Astrocyte of the spinal cord (primary cell): ENCODE results near the gene AJAP1.

Source experiments
- DNase-seq: peaks from one replicate; pipeline ENCODE4 v3.0.0; 2011; ENCODE audit warnings: low read depth, low spot score
- H3K4me3 ChIP-seq: 2 replicates; pipeline ENCODE4 v1.5.1; 2011; ENCODE audit warnings: low read depth, mild to moderate bottlenecking, low read length, moderate library complexity
- CTCF ChIP-seq: IDR thresholded peaks from 2 replicates; pipeline ENCODE4 v1.5.1; 2012; ENCODE audit warnings: low read depth, mild to moderate bottlenecking, low read length, inconsistent platforms
- in situ Hi-C: cut with HindIII; loops from 2 replicates; pipeline ENCODE4 v1.10.0; 2017; ENCODE audit warnings: low sequenced_read_pairs

The AJAP1 gene

GRCh38 chr1:4677608-4678007, 23.2 kb downstream of the AJAP1 start:
- no peak for TF ChIP-seq CTCF
- no peak for DNase-seq
- H3K4me3 ChIP-seq = no peak overlapping the region
- in situ Hi-C loops = no loop called here

- no peak overlapping the region for H3K4me3 ChIP-seq
- DNase-seq = no peak
- in situ Hi-C loops = no loop called here
- no peak for TF ChIP-seq CTCF
These were observed 23.8 kb downstream of the AJAP1 start for GRCh38 chr1:4678066-4678717.

- no peak for DNase-seq
- no peak overlapping the region for H3K4me3 ChIP-seq
- no peak for TF ChIP-seq CTCF
- in situ Hi-C loops = no loop called here
These were observed 26.6 kb downstream of the AJAP1 start for GRCh38 chr1:4681026-4681425.

- H3K4me3 ChIP-seq = no peak overlapping the region
- no peak for TF ChIP-seq CTCF
- in situ Hi-C loops = no loop called here
- no peak for DNase-seq
These were observed 28.3 kb downstream of the AJAP1 start for GRCh38 chr1:4682607-4683220.

- in situ Hi-C loops = no loop called here
These were observed 29.7 kb downstream of the AJAP1 start for GRCh38 chr1:4684136-4684535.

GRCh38 chr1:4684864-4685522, 30.6 kb downstream of the AJAP1 start:
- in situ Hi-C loops = no loop called here
- no peak for TF ChIP-seq CTCF
- DNase-seq = no peak
- H3K4me3 ChIP-seq = no peak overlapping the region

More at GRCh38 chr1:4684136-4684535, 29.7 kb downstream of the AJAP1 start:
- no peak overlapping the region for H3K4me3 ChIP-seq
- no peak for TF ChIP-seq CTCF
- peak; percentile 17 for DNase-seq
